Caco-2 (cell line): ENCODE measurements around the gene CTDSPL. TPM values are rescaled to one million over a fixed set of nuclear protein-coding genes. Genes with fewer than 3 reads are reported as not detected.

ENCODE experiments used
- BruUV-seq: library from RNA; stranded (reverse); fragments of 400-500 nt; replicated peaks from 2 replicates; lab custom pipeline; 2021; lab: Mats Ljungman, UMichigan
- CTCF ChIA-PET: fragments of 300-600 bp; sonication (Branson Sonifier 250); formaldehyde crosslinking; loops from one replicate; lab custom pipeline; 2022; ENCODE audit warnings: antibody characterized with exemption; lab: Charles Lee
- POLR2A ChIA-PET: fragments of 300-600 bp; sonication (Branson Sonifier 250); formaldehyde crosslinking; loops from one replicate; lab custom pipeline; 2022; ENCODE audit warnings: antibody characterized with exemption; lab: Charles Lee
- DNase-seq, 2 experiments: peaks; one replicate each; pipeline versions ENCODE4 v3.0.0 to v3.0.0-alpha.2; 2020 to 2022
- H3K27me3 ChIP-seq: replicated peaks from 2 replicates; pipeline ENCODE4 v1.6.0; 2011; ENCODE audit warnings: low read length; ENCODE audit not compliant: control insufficient read depth, insufficient read depth
- H3K36me3 ChIP-seq: 2 replicates; pipeline ENCODE4 v1.5.1; 2011; ENCODE audit warnings: low read length; ENCODE audit not compliant: control insufficient read depth, insufficient read depth
- H3K4me1 ChIP-seq: fragments of 250-450 bp; sonication (Bioruptor Pico); 2 replicates; pipeline ENCODE4 v1.5.1; 2020; ENCODE audit warnings: mild to moderate bottlenecking
- H3K4me3 ChIP-seq: 2 replicates; pipeline ENCODE4 v1.5.1; 2011; ENCODE audit warnings: low read depth, mild to moderate bottlenecking, control low read depth, low read length
- H3K9me3 ChIP-seq: fragments of 250-450 bp; sonication (Bioruptor Pico); 2 replicates; pipeline ENCODE4 v1.5.1; 2020; ENCODE audit warnings: mild to moderate bottlenecking, moderate library complexity
- H3K27ac Mint-ChIP-seq: one replicate; pipeline ENCODE4 v1.8.0; 2022; ENCODE audit warnings: mixed read lengths; ENCODE audit not compliant: unreplicated experiment
- H3K27me3 Mint-ChIP-seq: one replicate; pipeline ENCODE4 v1.8.0; 2022; ENCODE audit warnings: mixed read lengths; ENCODE audit not compliant: insufficient read depth, unreplicated experiment
- H3K36me3 Mint-ChIP-seq: one replicate; pipeline ENCODE4 v1.8.0; 2022; ENCODE audit warnings: mild to moderate bottlenecking, mixed read lengths; ENCODE audit not compliant: insufficient read depth, unreplicated experiment
- H3K4me1 Mint-ChIP-seq: one replicate; pipeline ENCODE4 v1.8.0; 2022; ENCODE audit warnings: low read depth, mixed read lengths; ENCODE audit not compliant: unreplicated experiment
- H3K4me3 Mint-ChIP-seq: one replicate; pipeline ENCODE4 v1.8.0; 2022; ENCODE audit warnings: mild to moderate bottlenecking, moderate library complexity, mixed read lengths; ENCODE audit not compliant: unreplicated experiment
- H3K9me3 Mint-ChIP-seq: one replicate; pipeline ENCODE4 v1.8.0; 2022; ENCODE audit warnings: mixed read lengths; ENCODE audit not compliant: unreplicated experiment
- intact Hi-C: fragments of 100-400 bp; cut with micrococcal nuclease; formaldehyde crosslinking; loops from one replicate; pipeline ENCODE4 v1.10.0; 2022; ENCODE audit not compliant: unreplicated experiment
- total RNA-seq: library from RNA; stranded (reverse); gene quantifications from 2 replicates; pipeline ENCODE4 v1.2.3, GENCODE V29; 2022
- TF ChIP-seq, protein P1 (sequence below), 2 experiments: fragments of 200-600 bp in 1 of 2; IDR thresholded peaks; 1 replicate in 1 of 2; 2 replicates in 1 of 2; pipeline versions ENCODE4 v1.5.1 to v1.8.0; 2011 to 2022; ENCODE audit warnings: antibody characterized with exemption in 1 of 2, control low read depth in 1 of 2, inconsistent platforms in 1 of 2, low read depth in 1 of 2, low read length in 1 of 2, mild to moderate bottlenecking in 1 of 2, moderate library complexity in 1 of 2; ENCODE audit not compliant: insufficient read depth in 1 of 2, severe bottlenecking in 1 of 2, unreplicated experiment in 1 of 2

CTDSPL gene
- total RNA-seq, 1 experiment from 2014 or later = 60.9 TPM

DNA sequence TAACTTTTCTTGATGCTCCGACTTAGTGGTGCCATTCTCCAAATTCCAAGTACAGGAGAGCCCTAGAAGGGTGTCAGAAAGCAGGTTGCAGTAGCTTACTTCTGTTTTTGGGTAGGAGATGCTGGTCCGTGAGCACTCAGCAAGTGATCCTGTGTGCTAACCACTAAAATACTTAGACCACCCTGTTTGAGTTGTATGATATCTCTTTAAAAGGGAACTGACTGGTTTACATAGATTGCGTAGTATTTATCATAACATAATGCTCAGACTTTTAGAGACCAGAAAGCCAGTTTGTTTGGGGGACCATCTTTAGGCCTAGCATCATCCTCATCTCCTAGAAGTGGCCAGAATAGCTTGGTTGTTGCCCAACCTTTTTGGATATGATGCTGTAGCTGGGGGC, 26.7 kb downstream of the CTDSPL start:
- no peak for DNase-seq
- TF ChIP-seq, protein P1, sequence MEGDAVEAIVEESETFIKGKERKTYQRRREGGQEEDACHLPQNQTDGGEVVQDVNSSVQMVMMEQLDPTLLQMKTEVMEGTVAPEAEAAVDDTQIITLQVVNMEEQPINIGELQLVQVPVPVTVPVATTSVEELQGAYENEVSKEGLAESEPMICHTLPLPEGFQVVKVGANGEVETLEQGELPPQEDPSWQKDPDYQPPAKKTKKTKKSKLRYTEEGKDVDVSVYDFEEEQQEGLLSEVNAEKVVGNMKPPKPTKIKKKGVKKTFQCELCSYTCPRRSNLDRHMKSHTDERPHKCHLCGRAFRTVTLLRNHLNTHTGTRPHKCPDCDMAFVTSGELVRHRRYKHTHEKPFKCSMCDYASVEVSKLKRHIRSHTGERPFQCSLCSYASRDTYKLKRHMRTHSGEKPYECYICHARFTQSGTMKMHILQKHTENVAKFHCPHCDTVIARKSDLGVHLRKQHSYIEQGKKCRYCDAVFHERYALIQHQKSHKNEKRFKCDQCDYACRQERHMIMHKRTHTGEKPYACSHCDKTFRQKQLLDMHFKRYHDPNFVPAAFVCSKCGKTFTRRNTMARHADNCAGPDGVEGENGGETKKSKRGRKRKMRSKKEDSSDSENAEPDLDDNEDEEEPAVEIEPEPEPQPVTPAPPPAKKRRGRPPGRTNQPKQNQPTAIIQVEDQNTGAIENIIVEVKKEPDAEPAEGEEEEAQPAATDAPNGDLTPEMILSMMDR (IDR thresholded peaks at IDR 0.05; ENCODE audit: insufficient read depth in 1 of 2, low read depth in 1 of 2, low read length in 1 of 2, severe bottlenecking in 1 of 2, unreplicated experiment in 1 of 2) = no peak
- Histone ChIP-seq H3K27me3 (no peaks in the 10 kb centered on the region), H3K4me1 (peaks cover 11% of the 10 kb centered on the region; the same call in 1 of the 2 replicates), H3K4me3 (no peak overlapping the region), H3K9me3 (no peaks in the 10 kb centered on the region), H3K36me3 (no peaks in the 10 kb centered on the region)
- Mint-ChIP-seq H3K27ac (no peak overlapping the region), H3K36me3 (peaks cover 5% of the 10 kb centered on the region), H3K4me3 (no peak overlapping the region), H3K4me1 (no peaks in the 10 kb centered on the region), H3K9me3 (no peaks in the 10 kb centered on the region), H3K27me3 (no peaks in the 10 kb centered on the region)
- ChIA-PET POLR2A (no interaction called here), CTCF (no interaction called here)
- intact Hi-C loops = no loop called here
- BruUV-seq = no TSS peak

DNA sequence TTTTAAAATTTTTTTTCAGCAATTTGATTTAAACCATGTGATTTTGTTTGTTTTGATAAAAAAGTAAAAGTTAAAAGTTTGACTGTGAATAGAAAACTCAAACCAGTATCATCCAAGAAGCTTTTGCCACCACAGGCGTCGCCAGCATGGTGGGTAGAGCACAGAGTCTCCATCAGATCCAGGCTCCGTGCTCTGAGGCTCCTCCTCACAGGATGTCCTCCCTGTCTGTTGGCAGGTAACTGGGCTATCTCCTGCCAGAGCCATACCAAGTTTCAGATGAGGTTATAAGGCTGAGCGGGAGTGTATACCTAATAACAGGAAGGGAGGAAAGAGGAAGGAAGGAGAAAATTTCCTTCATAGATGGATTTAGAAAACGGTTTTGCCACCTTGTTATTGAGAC, 28.8 kb downstream of the CTDSPL start:
- Histone ChIP-seq H3K36me3 (no peaks in the 10 kb centered on the region; the same call in 1 of the 2 replicates), H3K27me3 (no peaks in the 10 kb centered on the region), H3K4me3 (no peak overlapping the region), H3K4me1 (peaks cover 15% of the 10 kb centered on the region; the same call in 1 of the 2 replicates), H3K9me3 (no peaks in the 10 kb centered on the region)
- no peaks in the 10 kb centered on the region for H3K27me3 Mint-ChIP-seq
- ChIA-PET POLR2A (no interaction called here), CTCF (no interaction called here)
- no peak overlapping the region for H3K4me3 Mint-ChIP-seq
- H3K27ac Mint-ChIP-seq = no peak overlapping the region
- peaks cover 5% of the 10 kb centered on the region for H3K36me3 Mint-ChIP-seq
- DNase-seq = no peak
- TF ChIP-seq, protein P1 (IDR thresholded peaks at IDR 0.05; ENCODE audit: insufficient read depth in 1 of 2, low read depth in 1 of 2, low read length in 1 of 2, severe bottlenecking in 1 of 2, unreplicated experiment in 1 of 2) = no peak
- H3K4me1 Mint-ChIP-seq = no peaks in the 10 kb centered on the region
- no TSS peak for BruUV-seq
- intact Hi-C loops = no loop called here
- H3K9me3 Mint-ChIP-seq = no peaks in the 10 kb centered on the region

DNA sequence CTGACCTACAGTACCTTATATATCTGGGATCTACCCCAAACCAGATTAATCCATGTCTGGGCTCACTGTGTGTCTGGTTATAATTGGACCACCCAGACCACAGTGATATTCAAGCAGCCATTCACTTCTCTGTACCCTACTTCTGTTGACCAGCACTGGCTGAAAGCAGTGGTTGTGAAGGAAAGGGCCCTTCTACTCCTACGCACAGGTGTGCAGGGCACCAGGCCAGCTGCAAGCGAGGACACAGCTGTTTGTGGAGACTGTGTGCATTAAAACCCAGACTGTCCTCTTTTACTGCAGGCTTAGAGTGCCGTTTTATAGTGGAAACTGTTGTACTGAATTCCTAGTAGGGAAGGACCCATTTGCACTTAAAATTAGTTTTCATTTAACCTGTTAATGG, 29.5 kb downstream of the CTDSPL start:
- TF ChIP-seq, protein P1 (IDR thresholded peaks at IDR 0.05; ENCODE audit: insufficient read depth in 1 of 2, low read depth in 1 of 2, low read length in 1 of 2, severe bottlenecking in 1 of 2, unreplicated experiment in 1 of 2) = no peak
- peaks cover 5% of the 10 kb centered on the region for H3K36me3 Mint-ChIP-seq
- H3K36me3 ChIP-seq = no peaks in the 10 kb centered on the region; the same call in 1 of the 2 replicates
- no peak overlapping the region for H3K27ac Mint-ChIP-seq
- no peaks in the 10 kb centered on the region for H3K9me3 Mint-ChIP-seq
- BruUV-seq = no TSS peak
- no peak for DNase-seq
- no peak overlapping the region for H3K4me3 ChIP-seq
- peaks cover 15% of the 10 kb centered on the region; the same call in 1 of the 2 replicates for H3K4me1 ChIP-seq
- no peaks in the 10 kb centered on the region for H3K27me3 ChIP-seq
- no peaks in the 10 kb centered on the region for H3K9me3 ChIP-seq
- H3K4me3 Mint-ChIP-seq = no peak overlapping the region
- H3K27me3 Mint-ChIP-seq = no peaks in the 10 kb centered on the region
- ChIA-PET POLR2A (no interaction called here), CTCF (no interaction called here)
- no peaks in the 10 kb centered on the region for H3K4me1 Mint-ChIP-seq
- intact Hi-C loops = no loop called here
